Stimulated activated naive B cell treated with anti-CD40 and anti-IgM and Interleukin-4, amounts not matched to agents 10 μg/mL and 1 μg/mL and 100 μg/mL, for 72 hours (primary cell): ENCODE results near the gene PROP1.
A peak's percentile ranks its signal among the peaks of the same experiment; 100 is the strongest.
"Not testable (repeated sequence)": the region's sequence is repeated elsewhere in the genome, so short reads cannot be mapped to it uniquely, and the experiment has no call there.

Experiments
- ATAC-seq, 2 donors: fragments of 150-1000 bp; cut with Tn5 transposase; replicated peaks; 2 replicates each; pipeline ENCODE4 v1.10.0; 2021; ENCODE audit warnings: moderate library complexity in 1 of 2
- DNase-seq: peaks from one replicate; pipeline ENCODE4 v3.0.0; 2021
- H3K27ac Mint-ChIP-seq: one replicate; pipeline ENCODE4 v1.8.0; 2022; ENCODE audit warnings: mild to moderate bottlenecking, mixed read lengths
- H3K27me3 Mint-ChIP-seq, 2 donors: one replicate each; pipeline ENCODE4 v1.8.0; 2022; ENCODE audit warnings: mixed read lengths in 2 of 2
- H3K36me3 Mint-ChIP-seq, 2 donors: one replicate each; pipeline ENCODE4 v1.8.0; 2022; ENCODE audit warnings: mixed read lengths in 2 of 2, mild to moderate bottlenecking in 1 of 2
- H3K4me1 Mint-ChIP-seq, 2 donors: one replicate each; pipeline ENCODE4 v1.8.0; 2022; ENCODE audit warnings: mixed read lengths in 2 of 2, mild to moderate bottlenecking in 1 of 2
- H3K4me3 Mint-ChIP-seq, 2 donors: one replicate each; pipeline ENCODE4 v1.8.0; 2022; ENCODE audit warnings: mild to moderate bottlenecking in 2 of 2, mixed read lengths in 2 of 2, moderate library complexity in 1 of 2
- H3K9me3 Mint-ChIP-seq, 2 donors: one replicate each; pipeline ENCODE4 v1.8.0; 2022; ENCODE audit warnings: mixed read lengths in 2 of 2, mild to moderate bottlenecking in 1 of 2

PROP1 gene

GRCh38 chr5:177968661-177969211 is 27.3 kb downstream of the PROP1 start:
- H3K27me3 Mint-ChIP-seq, result peaks cover 0 to 14% of the 10 kb centered on the region in 2 donors
- H3K4me1 Mint-ChIP-seq, result no peaks in the 10 kb centered on the region
- no peak for ATAC-seq
- no peak overlapping the region for H3K27ac Mint-ChIP-seq
- H3K4me3 Mint-ChIP-seq, result no peak overlapping the region
- DNase-seq, result no peak
- H3K36me3 Mint-ChIP-seq, result peaks cover 0 to 3% of the 10 kb centered on the region in 2 donors
- H3K9me3 Mint-ChIP-seq, result peaks cover 0 to 1% of the 10 kb centered on the region in 2 donors

GRCh38 chr5:177967221-177967887 is 28.7 kb downstream of the PROP1 start:
- DNase-seq (no peak), ATAC-seq (no peak)
- peaks cover 5 to 7% of the 10 kb centered on the region in 2 donors for H3K36me3 Mint-ChIP-seq
- no peak overlapping the region for H3K4me3 Mint-ChIP-seq
- H3K4me1 Mint-ChIP-seq, result no peaks in the 10 kb centered on the region
- H3K27ac Mint-ChIP-seq, result no peak overlapping the region
- peaks cover 0 to 1% of the 10 kb centered on the region in 2 donors for H3K9me3 Mint-ChIP-seq
- H3K27me3 Mint-ChIP-seq, result peaks cover 0 to 4% of the 10 kb centered on the region in 2 donors

- peaks cover 0 to 1% of the 10 kb centered on the region in 2 donors for H3K9me3 Mint-ChIP-seq
- ATAC-seq (no peak), DNase-seq (no peak)
- H3K36me3 Mint-ChIP-seq, result peaks cover 5 to 7% of the 10 kb centered on the region in 2 donors
- H3K4me1 Mint-ChIP-seq, result no peaks in the 10 kb centered on the region
- no peak overlapping the region for H3K27ac Mint-ChIP-seq
- no peak overlapping the region for H3K4me3 Mint-ChIP-seq
- H3K27me3 Mint-ChIP-seq, result no peaks in the 10 kb centered on the region
Observed at GRCh38 chr5:177966839-177967166, 29.2 kb downstream of the PROP1 start.

GRCh38 chr5:177966009-177966838 is 29.8 kb downstream of the PROP1 start:
- DNase-seq, result no peak
- Mint-ChIP-seq H3K36me3 (peaks cover 7% of the 10 kb centered on the region in 2 donors), H3K27ac (no peak overlapping the region), H3K27me3 (no peaks in the 10 kb centered on the region), H3K4me3 (no peak overlapping the region), H3K9me3 (peaks cover 0 to under 1% of the 10 kb centered on the region in 2 donors), H3K4me1 (no peaks in the 10 kb centered on the region)
- no peak for ATAC-seq

- H3K4me1 Mint-ChIP-seq, result no peaks in the 10 kb centered on the region
- no peak overlapping the region for H3K4me3 Mint-ChIP-seq
- H3K9me3 Mint-ChIP-seq, result peaks cover 3 to 6% of the 10 kb centered on the region in 2 donors
- H3K27me3 Mint-ChIP-seq, result no peaks in the 10 kb centered on the region
- DNase-seq, result no peak
- no peak for ATAC-seq
- peaks cover 14 to 18% of the 10 kb centered on the region in 2 donors for H3K36me3 Mint-ChIP-seq
- H3K27ac Mint-ChIP-seq, result no peak overlapping the region
Observed at GRCh38 chr5:177964471-177964870, 31.6 kb downstream of the PROP1 start.

GRCh38 chr5:177963966-177964365 is 32.1 kb downstream of the PROP1 start:
- Mint-ChIP-seq H3K4me1 (no peaks in the 10 kb centered on the region), H3K27me3 (no peaks in the 10 kb centered on the region), H3K27ac (no peak overlapping the region), H3K4me3 (no peak overlapping the region), H3K36me3 (peaks cover 18 to 21% of the 10 kb centered on the region in 2 donors), H3K9me3 (peaks cover 3 to 6% of the 10 kb centered on the region in 2 donors)
- DNase-seq (no peak), ATAC-seq (no peak)

- H3K36me3 Mint-ChIP-seq, result peaks cover 20 to 31% of the 10 kb centered on the region in 2 donors
- H3K9me3 Mint-ChIP-seq, result peaks cover 3 to 6% of the 10 kb centered on the region in 2 donors
- H3K4me3 Mint-ChIP-seq, result no peak overlapping the region
- H3K4me1 Mint-ChIP-seq, result peaks cover 0 to 7% of the 10 kb centered on the region in 2 donors
- no peaks in the 10 kb centered on the region for H3K27me3 Mint-ChIP-seq
- no peak for DNase-seq
- ATAC-seq, result no peak
- H3K27ac Mint-ChIP-seq, result no peak overlapping the region
Observed at GRCh38 chr5:177959315-177959714, 36.7 kb downstream of the PROP1 start.

- no peak overlapping the region for H3K4me3 Mint-ChIP-seq
- peaks cover 0 to 7% of the 10 kb centered on the region in 2 donors for H3K4me1 Mint-ChIP-seq
- no peak for DNase-seq
- H3K36me3 Mint-ChIP-seq, result peaks cover 20 to 31% of the 10 kb centered on the region in 2 donors
- no peaks in the 10 kb centered on the region for H3K27me3 Mint-ChIP-seq
- H3K27ac Mint-ChIP-seq, result no peak overlapping the region
- peaks cover 3 to 6% of the 10 kb centered on the region in 2 donors for H3K9me3 Mint-ChIP-seq
- ATAC-seq, result no peak
Observed at GRCh38 chr5:177958696-177959095, 37.3 kb downstream of the PROP1 start.

- no peaks in the 10 kb centered on the region for H3K27me3 Mint-ChIP-seq
- H3K9me3 Mint-ChIP-seq, result peaks cover 3 to 6% of the 10 kb centered on the region in 2 donors
- no peak for DNase-seq
- no peak for ATAC-seq
- H3K36me3 Mint-ChIP-seq, result peaks cover 16 to 26% of the 10 kb centered on the region in 2 donors
- H3K4me3 Mint-ChIP-seq, result no peak overlapping the region
- peaks cover 0 to 7% of the 10 kb centered on the region in 2 donors for H3K4me1 Mint-ChIP-seq
- no peak overlapping the region for H3K27ac Mint-ChIP-seq
Observed at GRCh38 chr5:177957241-177957640, 38.8 kb downstream of the PROP1 start.

- not testable (repeated sequence) for H3K27me3 Mint-ChIP-seq
Observed at GRCh38 chr5:177953101-177953500, 42.9 kb downstream of the PROP1 start.

GRCh38 chr5:177949656-177950055 is 46.4 kb downstream of the PROP1 start:
- H3K4me3 Mint-ChIP-seq, H3K36me3 Mint-ChIP-seq, ATAC-seq, H3K9me3 Mint-ChIP-seq, H3K27ac Mint-ChIP-seq, DNase-seq, H3K27me3 Mint-ChIP-seq: not testable (repeated sequence)
- peaks cover 3 to 20% of the 10 kb centered on the region in 2 donors for H3K4me1 Mint-ChIP-seq

More at GRCh38 chr5:177953101-177953500, 42.9 kb downstream of the PROP1 start:
- DNase-seq, ATAC-seq, H3K9me3 Mint-ChIP-seq, H3K4me3 Mint-ChIP-seq, H3K27ac Mint-ChIP-seq, H3K4me1 Mint-ChIP-seq: not testable (repeated sequence)
- peaks cover 10 to 18% of the 10 kb centered on the region in 2 donors for H3K36me3 Mint-ChIP-seq

- not testable (repeated sequence) for H3K27ac Mint-ChIP-seq, H3K4me3 Mint-ChIP-seq, H3K36me3 Mint-ChIP-seq, ATAC-seq, DNase-seq, H3K27me3 Mint-ChIP-seq, H3K9me3 Mint-ChIP-seq
- H3K4me1 Mint-ChIP-seq, result peaks cover 3 to 20% of the 10 kb centered on the region in 2 donors
Observed at GRCh38 chr5:177949065-177949464, 47.0 kb downstream of the PROP1 start.

- H3K36me3 Mint-ChIP-seq, result not testable (repeated sequence)
Observed at GRCh38 chr5:177947912-177948311, 48.1 kb downstream of the PROP1 start.

GRCh38 chr5:177945601-177946283 is 50.3 kb downstream of the PROP1 start:
- H3K9me3 Mint-ChIP-seq, H3K27me3 Mint-ChIP-seq, H3K36me3 Mint-ChIP-seq, H3K27ac Mint-ChIP-seq: not testable (repeated sequence)
- Mint-ChIP-seq H3K4me1 (peaks cover 10 to 28% of the 10 kb centered on the region in 2 donors), H3K4me3 (peak overlapping the region in 1 of 2 donors; percentile 72)
- DNase-seq (peak; percentile 28), ATAC-seq (peak; percentile 69 to 71)

More at GRCh38 chr5:177947912-177948311, 48.1 kb downstream of the PROP1 start:
- not testable (repeated sequence) for H3K27ac Mint-ChIP-seq, H3K4me3 Mint-ChIP-seq, ATAC-seq, H3K9me3 Mint-ChIP-seq, DNase-seq, H3K27me3 Mint-ChIP-seq
- peaks cover 10 to 28% of the 10 kb centered on the region in 2 donors for H3K4me1 Mint-ChIP-seq
